Stomach (tissue), 4 donors: ENCODE data around the gene CBFA2T3.

Experiments
- POLR2A ChIP-seq, 4 donors: fragments of 450-650 bp; IDR thresholded peaks; one replicate each; pipeline ENCODE4 v1.6.1; 2016; ENCODE audit warnings: antibody characterized with exemption in 4 of 4, control low read depth in 2 of 4, mild to moderate bottlenecking in 1 of 4, moderate library complexity in 1 of 4
- TF ChIP-seq, protein P1 (sequence below), 7 experiments: fragments of 450-650 bp in 4 of 7; fragments of 200-600 bp in 3 of 7; sonication (generic) in 3 of 7; IDR thresholded peaks; one replicate each; pipeline ENCODE4 v1.5.1; 2016 to 2019; ENCODE audit warnings: antibody characterized with exemption in 7 of 7, control low read depth in 2 of 7, mild to moderate bottlenecking in 1 of 7

DNA sequence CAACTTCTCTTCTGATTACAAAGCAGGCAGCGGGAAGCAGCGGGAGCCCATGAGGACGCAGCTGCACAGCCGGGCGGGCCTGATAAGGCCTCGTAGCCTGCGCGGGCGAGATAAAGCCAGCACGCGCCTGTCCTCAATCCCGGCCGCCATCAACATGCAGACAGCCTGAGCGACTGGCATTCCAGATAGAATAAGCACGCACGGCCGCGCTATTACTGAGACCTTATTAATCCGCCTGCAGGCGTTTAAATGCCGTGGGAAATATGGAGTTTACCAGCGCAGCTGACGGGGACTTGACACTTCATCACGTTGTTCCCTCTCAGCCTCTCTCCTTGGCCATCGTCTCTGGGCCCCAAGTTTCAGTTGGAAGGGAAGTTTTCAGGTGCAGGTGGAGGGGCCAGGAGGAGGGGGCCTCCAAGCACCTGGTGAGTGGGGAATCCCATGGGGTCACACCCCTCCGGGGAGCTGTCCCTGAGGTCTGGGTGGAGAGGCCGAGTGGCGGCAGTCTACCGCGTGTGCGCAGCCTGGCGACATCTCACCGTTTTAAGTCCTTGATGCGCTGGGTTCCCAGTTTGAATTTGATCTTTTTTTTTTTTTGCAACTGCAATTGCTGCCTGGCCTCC is 27.3 kb upstream of the CBFA2T3 start:
- TF ChIP-seq, protein P1, sequence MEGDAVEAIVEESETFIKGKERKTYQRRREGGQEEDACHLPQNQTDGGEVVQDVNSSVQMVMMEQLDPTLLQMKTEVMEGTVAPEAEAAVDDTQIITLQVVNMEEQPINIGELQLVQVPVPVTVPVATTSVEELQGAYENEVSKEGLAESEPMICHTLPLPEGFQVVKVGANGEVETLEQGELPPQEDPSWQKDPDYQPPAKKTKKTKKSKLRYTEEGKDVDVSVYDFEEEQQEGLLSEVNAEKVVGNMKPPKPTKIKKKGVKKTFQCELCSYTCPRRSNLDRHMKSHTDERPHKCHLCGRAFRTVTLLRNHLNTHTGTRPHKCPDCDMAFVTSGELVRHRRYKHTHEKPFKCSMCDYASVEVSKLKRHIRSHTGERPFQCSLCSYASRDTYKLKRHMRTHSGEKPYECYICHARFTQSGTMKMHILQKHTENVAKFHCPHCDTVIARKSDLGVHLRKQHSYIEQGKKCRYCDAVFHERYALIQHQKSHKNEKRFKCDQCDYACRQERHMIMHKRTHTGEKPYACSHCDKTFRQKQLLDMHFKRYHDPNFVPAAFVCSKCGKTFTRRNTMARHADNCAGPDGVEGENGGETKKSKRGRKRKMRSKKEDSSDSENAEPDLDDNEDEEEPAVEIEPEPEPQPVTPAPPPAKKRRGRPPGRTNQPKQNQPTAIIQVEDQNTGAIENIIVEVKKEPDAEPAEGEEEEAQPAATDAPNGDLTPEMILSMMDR (IDR thresholded peaks at IDR 0.05), result no peak
- no peak for TF ChIP-seq POLR2A (IDR thresholded peaks at IDR 0.05)
